Stimulated activated CD8-positive, alpha-beta memory T cell treated with anti-CD3 and anti-CD28 coated beads, Interleukin-15, amount 100 ng/mL, for 48 hours (primary cell): ENCODE results near the gene DMWD.
"Not testable (repeated sequence)": the region's sequence is repeated elsewhere in the genome, so short reads cannot be mapped to it uniquely, and the experiment has no call there.

ENCODE experiments used
- DNase-seq, 2 donors: peaks; one replicate each; pipeline ENCODE4 v3.0.0-alpha.2; 2020; ENCODE audit warnings: low read depth in 2 of 2

DMWD gene

DNA sequence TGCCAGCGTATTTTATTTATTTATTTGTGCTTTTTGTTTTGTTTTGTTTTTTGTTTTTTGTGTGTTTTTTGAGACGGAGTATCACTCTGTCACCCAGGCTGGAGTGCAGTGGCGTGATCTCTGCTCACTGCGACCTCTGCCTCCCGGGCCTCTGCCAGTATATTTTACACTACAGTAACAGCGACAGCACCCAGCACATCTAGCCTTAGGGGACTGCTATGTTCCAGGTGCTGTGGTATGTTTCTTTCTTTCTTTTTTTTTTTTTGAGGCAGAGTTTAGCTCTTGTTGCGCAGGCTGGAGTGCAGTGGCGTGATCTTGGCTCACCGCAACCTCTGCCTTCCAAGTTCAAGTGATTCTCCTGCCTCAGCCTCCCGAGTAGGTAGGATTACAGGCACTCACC lies 41.2 kb downstream of the DMWD start:
- not testable (repeated sequence) for DNase-seq

DNA sequence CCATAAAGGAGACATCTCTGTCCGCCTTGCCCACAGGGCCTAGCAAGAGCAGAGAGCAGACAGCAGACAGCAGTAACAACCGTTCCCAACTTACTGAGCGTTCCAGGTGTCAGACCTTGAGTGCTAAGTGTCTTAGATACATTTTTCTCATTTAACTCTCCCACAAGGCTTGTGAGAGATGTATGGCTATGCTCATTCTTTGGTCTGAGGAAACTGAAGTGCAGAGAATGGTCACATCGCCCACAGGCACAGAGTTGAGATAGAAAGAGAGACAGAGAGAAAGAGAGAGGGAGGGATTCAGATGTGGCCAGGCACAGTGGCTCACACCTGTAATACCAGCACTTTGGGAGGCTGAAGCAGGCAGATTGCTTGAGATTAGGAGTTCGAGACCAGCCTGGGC lies 45.1 kb downstream of the DMWD start:
- DNase-seq: no peak

DNA sequence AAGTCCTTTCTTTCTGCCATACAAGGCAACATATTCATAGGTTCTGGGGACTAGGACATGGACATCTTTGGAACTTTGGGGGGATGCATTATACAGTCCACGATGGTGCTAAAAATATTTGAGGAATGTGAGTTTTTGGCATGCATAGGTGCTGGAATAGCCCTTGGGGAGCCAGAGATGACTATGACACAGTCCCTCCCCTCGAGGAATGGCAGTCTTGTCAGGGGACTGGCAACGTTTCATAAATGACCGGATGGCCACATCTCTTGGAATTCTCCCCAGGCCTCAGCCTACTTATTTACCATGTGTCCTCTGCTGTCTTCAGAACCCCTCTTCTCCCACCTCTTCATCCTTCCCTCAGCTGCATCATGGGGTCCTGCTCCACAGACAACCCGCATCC lies 45.8 kb downstream of the DMWD start:
- DNase-seq: no peak

- DNase-seq: no peak
Observed at GRCh38 chr19:45745606-45746005, 47.0 kb downstream of the DMWD start.

GRCh38 chr19:45742969-45743368 lies 49.7 kb downstream of the DMWD start:
- DNase-seq: no peak

DNA sequence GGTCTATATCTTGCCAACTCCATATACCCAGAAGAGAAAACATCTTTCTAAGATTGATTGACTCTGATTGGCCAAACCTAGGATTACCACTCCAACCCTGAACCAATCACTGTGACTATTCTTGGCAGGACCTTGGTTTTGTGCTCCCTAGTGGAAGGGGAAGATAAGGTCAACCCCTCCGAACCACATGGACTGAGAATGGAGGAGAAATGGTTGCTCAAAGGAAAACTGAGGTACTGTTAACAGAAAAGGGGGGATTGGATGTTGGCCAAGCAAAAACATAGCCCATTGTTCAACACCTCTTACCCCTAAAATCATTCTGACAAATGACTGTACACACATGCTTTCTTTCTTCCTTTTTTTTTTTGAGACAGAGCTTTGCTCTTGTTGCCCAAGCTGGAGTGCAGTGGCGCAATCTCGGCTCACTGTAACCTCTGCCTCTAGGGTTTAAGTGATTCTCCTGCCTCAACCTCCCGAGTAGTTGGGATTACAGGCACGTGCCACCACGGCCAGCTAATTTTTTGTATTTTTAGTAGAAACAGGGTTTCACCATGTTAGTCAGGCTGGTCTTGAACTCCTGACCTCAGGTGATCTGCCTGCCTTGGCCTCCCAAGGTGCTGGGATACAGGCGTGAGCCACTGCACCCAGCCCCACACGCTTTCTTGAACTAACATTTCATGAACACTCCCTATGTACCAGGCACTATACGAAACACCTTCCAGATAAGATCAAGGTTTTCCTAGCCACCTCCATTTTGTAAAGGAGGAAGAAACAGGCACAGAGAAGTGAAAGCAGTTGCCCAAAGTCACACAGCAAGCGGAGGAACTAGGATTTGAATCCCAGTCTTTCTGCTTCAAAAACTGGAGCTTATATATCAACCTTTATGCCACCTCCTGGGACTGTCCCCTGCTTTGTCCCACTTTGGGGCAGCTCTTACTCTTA lies 52.9 kb downstream of the DMWD start:
- DNase-seq: no peak

DNA sequence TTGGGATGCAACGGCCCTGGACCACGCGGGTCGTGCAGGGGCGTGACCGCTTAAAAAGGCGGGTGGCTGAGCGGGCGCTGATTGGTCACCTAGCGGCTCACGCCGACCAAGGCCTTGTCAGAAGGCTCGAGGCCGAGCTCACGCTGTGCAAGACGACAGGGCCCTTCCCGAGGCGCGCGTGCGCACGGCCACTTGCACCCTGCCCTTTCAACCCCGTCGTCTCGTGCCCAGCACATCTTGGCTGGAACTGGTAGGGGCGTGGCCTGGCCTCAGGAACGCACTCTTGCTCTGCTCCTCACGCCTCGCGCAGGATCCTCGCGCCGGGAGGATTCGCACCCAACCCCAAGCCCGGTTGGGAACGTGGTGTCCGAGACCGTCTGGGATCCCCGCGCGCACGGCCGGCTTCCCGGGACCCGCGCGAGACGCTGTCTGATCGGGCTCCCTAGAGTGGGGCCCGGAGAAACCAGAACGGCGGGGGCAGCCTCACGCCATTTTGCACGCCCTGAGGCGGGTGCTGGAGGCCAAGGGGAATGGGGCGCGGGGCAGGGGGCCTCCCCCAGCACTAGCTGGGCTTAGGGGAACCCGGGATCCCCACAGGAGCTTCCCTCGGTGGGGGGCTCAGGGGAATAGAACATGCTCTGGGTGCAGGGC lies 59.4 kb downstream of the DMWD start, which contains the start of gene MEIOSIN:
Gene MEIOSIN (plus strand): TSS at position 280 of the 651 bp plus-strand sequence. CDS start 1,938 bp downstream, outside the sequence.
- no peak for DNase-seq
